MV-4-11 (cell line): Measurements from ENCODE around the gene SLC25A41.
A peak's percentile ranks its signal among the peaks of the same experiment; 100 is the strongest.
"Not testable (repeated sequence)": the region's sequence is repeated elsewhere in the genome, so short reads cannot be mapped to it uniquely, and the experiment has no call there.

Source experiments
- DNase-seq: peaks from one replicate; lab custom pipeline; 2025; lab: John Stamatoyannopoulos, UW

SLC25A41 gene

GRCh38 chr19:6428692-6429418 lies 4.7 kb downstream of the SLC25A41 start:
- not testable (repeated sequence) for DNase-seq

- DNase-seq, result no peak
These were observed 6.4 kb downstream of the SLC25A41 start for GRCh38 chr19:6427131-6427530.

DNA sequence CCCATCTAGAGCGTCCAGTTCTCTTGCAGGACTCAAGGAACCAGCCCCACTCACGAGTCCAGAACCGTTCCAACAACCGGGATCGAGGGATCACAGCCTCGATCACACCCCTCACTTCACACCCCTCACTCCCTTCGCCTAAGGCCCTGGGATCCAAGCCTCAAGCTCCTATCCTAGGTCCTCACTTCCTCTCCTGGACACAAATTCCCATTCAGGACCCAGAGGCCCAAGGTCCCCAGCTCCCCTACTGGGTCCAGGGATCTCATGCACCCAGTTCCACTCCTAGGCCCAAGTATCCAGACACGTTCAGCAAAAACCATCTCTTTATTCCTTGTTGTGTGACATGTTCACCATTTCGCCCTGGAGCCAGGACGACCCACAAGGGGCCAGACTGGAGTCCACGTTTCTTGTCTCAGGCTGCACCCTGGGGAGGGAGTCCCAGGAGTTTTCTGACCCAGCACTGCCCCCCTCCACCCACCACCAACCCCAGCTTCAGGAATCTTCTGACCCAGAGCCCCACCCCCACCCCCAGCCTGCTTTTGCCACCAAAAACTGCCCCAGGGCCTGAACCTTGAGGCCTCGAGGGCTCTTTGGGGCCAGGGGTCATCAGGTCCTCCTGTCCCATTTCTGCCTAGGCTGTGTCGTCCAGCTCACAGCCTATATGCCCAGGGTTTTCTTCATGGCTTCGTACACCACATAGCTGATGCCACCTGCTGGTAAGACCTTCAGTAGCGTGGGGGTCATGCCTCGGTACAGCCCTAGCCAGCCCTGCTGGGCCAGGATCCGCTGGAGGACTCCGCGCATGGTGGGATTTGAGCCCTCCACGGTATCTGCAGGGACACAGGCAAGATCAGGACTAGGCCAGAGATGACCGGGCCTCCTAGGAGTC lies 7.6 kb downstream of the SLC25A41 start:
- peak; percentile 53 for DNase-seq

DNA sequence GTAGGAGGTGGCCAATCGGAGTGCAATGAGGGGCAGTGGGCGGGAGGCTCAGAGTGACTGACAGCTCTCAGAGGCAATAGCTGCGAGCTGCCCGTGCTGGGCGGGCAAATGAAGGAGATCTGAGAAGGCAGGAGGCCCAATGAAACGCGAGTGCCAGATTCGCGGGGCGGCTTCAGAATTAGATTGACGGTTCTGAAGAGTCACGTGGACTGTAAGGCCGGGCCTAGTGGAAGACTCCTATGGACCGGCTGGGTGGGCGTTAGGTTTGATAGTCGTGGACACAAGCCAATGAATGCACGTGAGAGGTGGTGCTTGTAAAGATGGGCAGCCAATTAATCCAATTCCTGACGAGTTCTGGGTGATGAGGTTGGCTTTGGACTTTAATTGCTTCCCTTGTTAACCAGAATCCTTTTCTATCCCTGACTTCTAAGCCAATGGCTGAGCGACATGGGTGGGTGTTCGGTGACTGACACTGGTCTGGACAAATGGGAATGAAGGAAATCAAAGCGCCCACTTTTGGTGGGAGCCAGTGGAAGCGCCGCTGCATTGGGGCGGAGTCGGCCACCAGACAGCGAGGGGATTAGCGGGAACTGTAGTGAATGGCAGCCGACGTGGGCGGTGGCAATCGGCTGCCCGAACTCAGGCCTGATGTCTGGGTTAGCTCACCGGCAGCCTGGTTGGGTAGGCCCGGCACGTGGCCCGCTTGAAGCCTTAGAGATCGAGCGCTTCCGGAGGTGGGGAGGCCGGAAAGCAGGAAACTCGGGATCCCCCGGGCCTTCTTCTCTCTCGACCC lies 8.4 kb downstream of the SLC25A41 start:
- peak; percentile 100 for DNase-seq

GRCh38 chr19:6424195-6424938 lies 9.2 kb downstream of the SLC25A41 start, which contains the start of gene KHSRP:
Gene KHSRP, minus strand, starts transcription at chr19:6424811. Its CDS starts 110 bp downstream, at chr19:6424701.
- DNase-seq, result no peak

DNA sequence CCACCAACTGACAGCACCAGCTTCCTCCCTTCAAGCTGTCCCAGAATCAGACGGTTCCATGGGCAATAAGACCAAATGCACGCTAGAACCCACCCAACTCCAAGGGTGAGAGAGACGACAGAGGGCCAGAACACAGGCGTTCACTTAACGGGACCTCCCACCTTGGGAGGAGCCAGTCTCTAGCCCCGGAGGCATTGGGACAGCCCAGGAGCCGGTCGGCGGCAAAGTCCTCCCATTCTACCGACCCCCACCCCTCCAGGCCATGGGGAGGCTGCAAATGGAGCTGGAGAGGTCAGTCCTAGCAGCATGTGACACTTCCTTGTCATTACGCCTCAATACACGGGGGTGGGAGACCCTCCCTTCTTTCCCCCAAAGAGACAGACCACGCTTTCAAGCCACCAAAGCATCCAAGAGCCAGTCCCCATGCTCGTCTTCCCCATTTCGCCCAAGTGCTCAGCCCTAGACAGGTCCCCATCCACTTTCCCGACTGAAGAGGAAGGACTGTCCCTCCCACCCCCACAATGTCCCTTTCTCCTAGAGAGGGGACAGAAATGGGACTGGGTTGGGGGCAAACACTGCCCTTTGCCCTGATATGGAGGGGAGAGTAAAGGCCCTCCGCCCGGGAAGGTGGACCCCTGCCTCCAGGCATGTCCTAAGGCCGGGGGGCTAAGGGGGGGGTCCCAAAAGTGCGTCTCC lies 9.9 kb downstream of the SLC25A41 start:
- no peak for DNase-seq

GRCh38 chr19:6421075-6422014 lies 12.2 kb downstream of the SLC25A41 start:
- no peak for DNase-seq

GRCh38 chr19:6418562-6418932 lies 15.0 kb downstream of the SLC25A41 start:
- no peak for DNase-seq

GRCh38 chr19:6417713-6418561 lies 15.6 kb downstream of the SLC25A41 start:
- no peak for DNase-seq

GRCh38 chr19:6416658-6417405 lies 16.7 kb downstream of the SLC25A41 start:
- no peak for DNase-seq

DNA sequence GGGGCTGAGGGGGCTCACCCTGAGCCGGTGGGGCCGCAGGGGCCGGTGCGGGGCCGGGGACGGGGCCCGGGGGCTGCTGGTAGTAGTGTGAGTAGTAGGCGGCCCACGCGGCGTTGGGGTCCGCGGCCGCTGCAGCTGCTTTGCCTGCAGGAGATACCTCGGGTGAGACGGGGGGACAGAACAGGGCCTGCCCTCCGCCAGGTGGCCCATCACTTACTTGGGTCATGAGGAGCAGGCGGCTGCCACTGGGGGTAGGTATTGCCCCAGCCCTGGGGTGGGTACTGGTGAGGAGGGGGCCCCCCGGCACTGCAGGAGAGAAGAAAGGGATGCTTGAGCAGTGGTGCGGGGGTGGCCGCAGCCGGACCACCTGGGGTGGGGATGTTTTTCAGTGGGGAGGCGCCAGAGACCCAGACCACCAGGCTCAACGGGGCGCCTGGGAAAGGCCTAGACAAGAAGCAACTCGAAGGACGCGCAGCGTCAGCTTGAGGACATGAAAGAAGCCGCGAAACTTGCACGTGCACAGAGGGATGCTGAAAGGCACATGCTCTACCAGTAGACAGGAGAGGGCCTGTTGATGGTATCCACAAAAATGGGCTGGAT lies 17.9 kb downstream of the SLC25A41 start:
- DNase-seq, result no peak

GRCh38 chr19:6414793-6415590 lies 18.6 kb downstream of the SLC25A41 start:
- DNase-seq, result no peak

GRCh38 chr19:6413721-6414643 lies 19.6 kb downstream of the SLC25A41 start:
- DNase-seq, result no peak

- no peak for DNase-seq
These were observed 20.3 kb downstream of the SLC25A41 start for GRCh38 chr19:6413291-6413690.

DNA sequence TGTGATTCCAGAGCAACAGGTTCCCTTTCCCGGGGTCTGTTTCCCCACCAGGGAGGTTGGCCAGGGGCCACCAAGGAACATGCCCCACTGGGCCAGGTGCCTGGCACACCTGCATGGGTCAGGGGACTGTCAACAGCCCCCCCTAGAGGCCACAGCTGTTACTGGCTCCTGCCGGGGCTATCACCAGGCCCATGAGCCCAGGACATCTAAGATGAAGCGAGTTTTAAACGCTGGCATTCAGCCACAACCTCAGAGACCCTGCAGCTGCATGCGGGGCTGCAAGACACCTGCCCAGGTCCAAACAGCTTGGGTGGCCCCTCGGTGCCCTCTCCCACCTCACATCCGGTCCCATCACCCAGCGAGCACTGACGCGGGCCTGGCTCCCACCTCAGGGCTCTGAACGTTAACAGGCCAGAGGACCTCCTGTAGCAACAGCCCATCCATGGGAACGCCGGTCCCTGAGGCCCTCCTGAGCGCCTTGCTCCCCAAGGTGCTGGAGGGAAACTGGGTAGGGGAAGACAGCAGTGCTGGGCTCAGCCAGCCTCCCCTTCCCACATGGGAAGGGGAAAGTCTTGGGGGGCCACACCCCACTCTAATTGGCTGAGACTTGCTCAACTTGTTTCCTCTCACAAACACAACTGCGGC lies 21.0 kb downstream of the SLC25A41 start:
- no peak for DNase-seq
